Central memory CD8-positive, alpha-beta T cell (primary cell): Measurements from ENCODE around the gene DQX1.
"Not testable (repeated sequence)": the region's sequence is repeated elsewhere in the genome, so short reads cannot be mapped to it uniquely, and the experiment has no call there.

Experiments
- ATAC-seq: fragments of 150-1000 bp; cut with Tn5 transposase; replicated peaks from 2 replicates; pipeline ENCODE4 v1.10.0; 2022; ENCODE audit warnings: mild to moderate bottlenecking, moderate FRiP score, moderate number of reproducible peaks; ENCODE audit not compliant: poor library complexity, severe bottlenecking; ENCODE audit errors: extremely low read depth
- DNase-seq, 2 donors: peaks; one replicate each; pipeline ENCODE4 v3.0.0; 2021; ENCODE audit warnings: low spot score in 2 of 2
- H3K27ac Mint-ChIP-seq: one replicate; pipeline ENCODE4 v1.8.0; 2022; ENCODE audit warnings: low read depth, mild to moderate bottlenecking, moderate library complexity, mixed read lengths
- H3K27me3 Mint-ChIP-seq: one replicate; pipeline ENCODE4 v1.8.0; 2022; ENCODE audit warnings: mixed read lengths
- H3K36me3 Mint-ChIP-seq: one replicate; pipeline ENCODE4 v1.8.0; 2022; ENCODE audit warnings: mild to moderate bottlenecking, moderate library complexity, mixed read lengths; ENCODE audit not compliant: insufficient read depth
- H3K4me1 Mint-ChIP-seq: one replicate; pipeline ENCODE4 v1.8.0; 2022; ENCODE audit warnings: mixed read lengths
- H3K4me3 Mint-ChIP-seq: one replicate; pipeline ENCODE4 v1.8.0; 2022; ENCODE audit warnings: mild to moderate bottlenecking, moderate library complexity, mixed read lengths
- H3K9me3 Mint-ChIP-seq: one replicate; pipeline ENCODE4 v1.8.0; 2022; ENCODE audit warnings: mixed read lengths

Gene DQX1

GRCh38 chr2:74498500-74499266 lies 27.3 kb downstream of the DQX1 start:
- Mint-ChIP-seq H3K9me3 (no peaks in the 10 kb centered on the region), H3K36me3 (peaks cover 12% of the 10 kb centered on the region), H3K27me3 (peaks cover 30% of the 10 kb centered on the region), H3K4me1 (peaks cover 37% of the 10 kb centered on the region), H3K4me3 (peak overlapping the region; percentile 81), H3K27ac (peak overlapping the region; percentile 79)
- peak; percentile 41 for ATAC-seq
- no peak for DNase-seq

DNA sequence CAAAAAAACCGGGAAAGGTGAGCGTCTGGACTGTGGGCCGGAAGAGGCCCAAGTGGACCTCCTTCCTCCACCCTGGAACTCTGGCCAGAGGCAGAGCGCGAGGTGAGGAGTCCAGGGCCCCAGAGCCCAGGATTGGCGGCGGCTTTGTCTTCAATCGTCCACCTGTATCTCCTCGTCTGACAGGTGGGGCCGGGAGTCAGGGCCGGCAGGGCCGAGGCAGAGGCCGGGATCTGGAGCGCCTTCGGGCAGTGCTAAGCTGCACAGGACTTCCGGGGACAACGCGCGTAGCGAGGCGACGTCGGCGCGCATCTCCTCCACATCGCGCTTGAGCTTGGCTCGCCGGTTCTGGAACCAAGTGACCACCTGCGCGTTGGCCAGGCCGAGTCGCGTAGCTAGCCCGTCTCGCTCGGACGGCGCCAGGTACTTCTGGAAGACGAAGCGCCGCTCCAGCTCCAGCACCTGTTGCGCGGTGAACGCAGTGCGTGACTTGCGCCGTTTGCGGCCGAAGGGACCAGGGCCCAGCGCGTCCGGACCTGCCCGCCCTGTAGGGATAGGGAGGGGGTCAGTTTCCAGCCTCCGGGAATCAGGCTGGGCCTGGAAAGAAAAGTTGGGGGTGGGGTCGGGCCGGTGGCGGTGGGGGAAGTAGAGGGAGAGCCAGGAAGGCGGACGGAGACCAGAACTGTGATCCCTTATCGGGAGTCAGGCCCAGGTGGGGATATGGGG lies 28.1 kb downstream of the DQX1 start:
- Mint-ChIP-seq H3K9me3 (no peaks in the 10 kb centered on the region), H3K36me3 (peaks cover 16% of the 10 kb centered on the region), H3K27ac (peak overlapping the region; percentile 79), H3K27me3 (peaks cover 30% of the 10 kb centered on the region), H3K4me3 (peak overlapping the region; percentile 81), H3K4me1 (peaks cover 31% of the 10 kb centered on the region)
- peak; percentile 53 for ATAC-seq
- no peak for DNase-seq

GRCh38 chr2:74496997-74497776 lies 28.8 kb downstream of the DQX1 start:
- Mint-ChIP-seq H3K4me1 (peaks cover 26% of the 10 kb centered on the region), H3K9me3 (no peaks in the 10 kb centered on the region), H3K36me3 (peaks cover 17% of the 10 kb centered on the region), H3K27ac (no peak overlapping the region), H3K27me3 (peaks cover 28% of the 10 kb centered on the region), H3K4me3 (peak overlapping the region; percentile 81)
- no peak for DNase-seq
- no peak for ATAC-seq

- Mint-ChIP-seq H3K4me3 (no peak overlapping the region), H3K9me3 (no peaks in the 10 kb centered on the region), H3K4me1 (peaks cover 16% of the 10 kb centered on the region), H3K27ac (no peak overlapping the region), H3K36me3 (peaks cover 24% of the 10 kb centered on the region), H3K27me3 (peaks cover 16% of the 10 kb centered on the region)
- ATAC-seq = no peak
- no peak for DNase-seq
Measured at GRCh38 chr2:74495440-74495839, 30.6 kb downstream of the DQX1 start.

- no peak overlapping the region for H3K4me3 Mint-ChIP-seq
- peaks cover 15% of the 10 kb centered on the region for H3K4me1 Mint-ChIP-seq
- ATAC-seq = no peak
- H3K9me3 Mint-ChIP-seq = no peaks in the 10 kb centered on the region
- peaks cover 24% of the 10 kb centered on the region for H3K36me3 Mint-ChIP-seq
- H3K27me3 Mint-ChIP-seq = peaks cover 7% of the 10 kb centered on the region
- no peak for DNase-seq
- no peak overlapping the region for H3K27ac Mint-ChIP-seq
Measured at GRCh38 chr2:74493546-74493945, 32.5 kb downstream of the DQX1 start.

DNA sequence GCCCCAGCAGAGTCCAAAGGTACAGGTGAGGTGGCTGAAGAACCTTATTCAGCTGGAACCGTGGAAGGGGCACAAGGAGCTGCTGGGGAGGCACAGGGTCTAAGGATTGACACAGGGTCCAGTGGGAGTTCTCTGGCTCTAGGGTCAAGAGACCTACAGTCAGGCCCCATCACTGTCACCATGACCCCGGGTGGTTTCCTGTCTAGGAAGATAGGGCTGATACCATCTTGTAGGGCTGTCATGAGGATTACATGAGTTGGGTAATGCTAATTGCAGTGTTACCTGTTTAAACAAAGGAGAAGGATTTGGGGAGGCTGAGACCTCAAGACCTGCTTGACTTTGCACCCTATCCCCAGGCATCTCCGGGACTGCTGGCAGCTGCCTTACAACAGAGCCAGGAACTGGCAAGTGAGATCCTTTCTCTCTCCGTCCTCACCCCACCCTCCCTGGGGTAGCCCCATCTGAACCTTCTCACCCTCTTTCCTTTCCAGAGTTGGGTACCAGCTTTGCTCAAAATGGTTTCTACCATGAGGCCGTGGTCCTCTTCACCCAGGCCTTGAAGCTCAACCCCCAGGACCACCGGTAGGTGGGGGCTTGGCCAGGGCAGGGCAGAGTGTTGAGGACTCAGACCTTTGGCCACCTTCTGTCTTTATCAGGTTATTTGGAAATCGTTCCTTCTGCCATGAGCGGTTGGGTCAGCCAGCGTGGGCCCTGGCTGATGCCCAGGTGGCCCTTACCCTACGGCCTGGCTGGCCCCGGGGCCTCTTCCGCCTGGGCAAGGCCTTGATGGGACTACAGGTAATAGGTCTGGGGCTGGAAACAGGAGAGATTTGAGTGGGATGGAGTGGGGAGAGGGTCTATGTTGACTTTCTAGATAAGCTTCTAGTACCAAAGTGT lies 34.1 kb downstream of the DQX1 start:
- Mint-ChIP-seq H3K4me3 (no peak overlapping the region), H3K9me3 (no peaks in the 10 kb centered on the region), H3K36me3 (peaks cover 22% of the 10 kb centered on the region), H3K27me3 (no peaks in the 10 kb centered on the region), H3K27ac (no peak overlapping the region), H3K4me1 (peaks cover 8% of the 10 kb centered on the region)
- no peak for DNase-seq
- ATAC-seq = no peak

GRCh38 chr2:74489906-74490305 lies 36.1 kb downstream of the DQX1 start:
- H3K4me3 Mint-ChIP-seq = no peak overlapping the region
- DNase-seq (no peak), ATAC-seq (no peak)
- H3K4me1 Mint-ChIP-seq = peaks cover 17% of the 10 kb centered on the region
- no peak overlapping the region for H3K27ac Mint-ChIP-seq
- no peaks in the 10 kb centered on the region for H3K27me3 Mint-ChIP-seq
- H3K9me3 Mint-ChIP-seq = no peaks in the 10 kb centered on the region
- peaks cover 34% of the 10 kb centered on the region for H3K36me3 Mint-ChIP-seq

DNA sequence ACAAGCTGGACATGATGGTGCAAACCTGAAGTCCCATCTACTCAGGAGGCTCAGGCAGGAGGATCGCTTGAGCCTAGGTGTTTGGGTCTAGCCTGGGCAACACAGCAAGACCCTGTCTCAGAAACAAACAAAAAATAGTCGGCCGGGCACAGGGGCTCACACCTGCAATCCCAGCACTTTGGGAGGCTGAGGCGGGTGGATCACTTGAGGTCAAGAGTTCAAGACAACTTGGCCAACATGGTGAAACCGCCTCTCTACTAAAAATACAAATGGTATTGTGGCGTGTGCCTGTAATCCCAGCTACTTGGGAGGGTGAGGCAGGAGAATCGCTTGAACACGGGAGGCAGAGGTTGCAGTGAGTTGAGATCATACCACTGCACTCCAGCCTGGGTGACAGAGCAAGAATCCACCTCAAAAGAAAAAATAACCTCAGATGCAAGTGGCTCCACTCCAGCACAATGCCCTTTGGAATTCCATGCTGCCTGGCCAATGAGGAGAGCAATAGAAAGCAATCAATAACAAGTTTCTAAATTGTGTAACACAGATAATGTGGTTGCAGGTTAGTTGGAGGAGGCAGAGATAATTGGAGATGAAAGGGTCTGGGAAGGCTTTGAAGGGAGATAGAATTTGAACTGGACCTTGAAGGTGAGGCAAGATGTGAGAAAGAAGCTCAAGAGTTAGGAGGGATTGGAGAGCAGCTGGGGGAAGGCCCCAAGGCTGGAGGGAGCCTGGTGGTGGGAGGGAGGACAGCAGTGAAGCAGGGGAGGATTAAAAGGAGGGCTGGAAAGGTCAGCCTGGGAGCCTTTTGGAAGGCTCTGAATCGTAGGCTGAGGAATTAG lies 37.2 kb downstream of the DQX1 start:
- Mint-ChIP-seq H3K27ac (peak overlapping the region; percentile 10), H3K4me1 (peaks cover 17% of the 10 kb centered on the region), H3K4me3 (no peak overlapping the region), H3K9me3 (no peaks in the 10 kb centered on the region), H3K27me3 (no peaks in the 10 kb centered on the region), H3K36me3 (peaks cover 27% of the 10 kb centered on the region)
- DNase-seq (no peak), ATAC-seq (no peak)

GRCh38 chr2:74486141-74486540 lies 39.9 kb downstream of the DQX1 start:
- Mint-ChIP-seq H3K27ac (no peak overlapping the region), H3K9me3 (no peaks in the 10 kb centered on the region), H3K4me3 (no peak overlapping the region), H3K36me3 (peaks cover 24% of the 10 kb centered on the region), H3K27me3 (no peaks in the 10 kb centered on the region), H3K4me1 (peaks cover 29% of the 10 kb centered on the region)
- ATAC-seq = no peak
- no peak for DNase-seq

DNA sequence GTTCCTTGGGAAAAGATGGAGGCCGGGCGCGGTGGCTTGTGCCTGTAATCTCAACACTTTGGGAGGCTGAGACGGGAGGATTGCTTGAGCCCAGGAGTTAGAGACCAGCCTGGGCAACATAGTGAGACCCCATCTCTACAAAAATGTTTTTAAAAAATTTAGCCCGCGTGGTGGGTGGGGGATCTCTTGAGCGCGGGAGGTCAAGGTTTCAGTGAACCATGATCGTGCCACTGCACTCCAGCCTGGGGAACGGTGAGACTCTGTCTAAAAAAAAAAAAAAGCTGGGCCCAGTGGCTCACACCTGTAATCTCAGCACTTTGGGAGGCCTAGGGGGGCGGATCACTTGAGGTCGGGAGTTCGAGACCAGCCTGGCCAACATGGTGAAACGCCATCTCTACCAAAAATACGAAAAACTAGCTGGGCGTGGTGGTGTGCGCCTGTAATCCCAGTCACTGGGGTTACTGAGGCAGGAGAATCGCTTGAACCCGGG lies 42.3 kb downstream of the DQX1 start:
- peaks cover 34% of the 10 kb centered on the region for H3K4me1 Mint-ChIP-seq
- not testable (repeated sequence) for H3K27me3 Mint-ChIP-seq, ATAC-seq, DNase-seq, H3K9me3 Mint-ChIP-seq
- H3K36me3 Mint-ChIP-seq = peaks cover 29% of the 10 kb centered on the region
- peak overlapping the region; percentile 99 for H3K27ac Mint-ChIP-seq
- peak overlapping the region; percentile 94 for H3K4me3 Mint-ChIP-seq
